HepG2 (cell line): Measurements from ENCODE around the gene ITCH. TPM values are rescaled to one million over a fixed set of nuclear protein-coding genes. Genes with fewer than 3 reads are reported as not detected.

Experiments used
- ARNT2 ChIP-seq: sonication (generic); formaldehyde crosslinking; IDR thresholded peaks from 2 replicates; pipeline ENCODE4 v1.8.0; 2022; ENCODE audit warnings: mild to moderate bottlenecking, low read depth, missing genetic modification reagents, moderate library complexity
- CREBL2 ChIP-seq: sonication (generic); formaldehyde crosslinking; IDR thresholded peaks from 2 replicates; pipeline ENCODE4 v1.8.1; 2023; ENCODE audit warnings: missing genetic modification reagents, mild to moderate bottlenecking, borderline replicate concordance
- FOXA3 ChIP-seq: IDR thresholded peaks from 2 replicates; pipeline ENCODE4 v1.6.1; 2016; ENCODE audit warnings: missing genetic modification reagents, missing compliant biosample characterization
- FOXK2 ChIP-seq: fragments of 450-650 bp; IDR thresholded peaks from 2 replicates; pipeline ENCODE4 v1.6.1; 2016
- IKZF5 ChIP-seq: IDR thresholded peaks from 2 replicates; pipeline ENCODE4 v1.6.1; 2018; ENCODE audit warnings: missing genetic modification reagents, mild to moderate bottlenecking, missing compliant biosample characterization
- IRX3 ChIP-seq: sonication (generic); formaldehyde crosslinking; IDR thresholded peaks from 2 replicates; pipeline ENCODE4 v1.8.1; 2023; ENCODE audit warnings: mild to moderate bottlenecking, low read depth, missing genetic modification reagents, borderline replicate concordance
- KDM5B ChIP-seq: sonication (generic); formaldehyde crosslinking; IDR thresholded peaks from 2 replicates; pipeline ENCODE4 v1.4.0; 2020; ENCODE audit warnings: missing genetic modification reagents, mild to moderate bottlenecking, borderline replicate concordance
- MXI1 ChIP-seq: IDR thresholded peaks from 3 replicates; pipeline ENCODE4 v1.6.1; 2012; ENCODE audit warnings: low read depth, low read length, inconsistent platforms, borderline replicate concordance
- ONECUT2 ChIP-seq: sonication (generic); formaldehyde crosslinking; IDR thresholded peaks from 2 replicates; pipeline ENCODE4 v1.4.0; 2020; ENCODE audit warnings: missing genetic modification reagents
- PBX2 ChIP-seq: IDR thresholded peaks from 2 replicates; pipeline ENCODE4 v1.6.1; 2016; ENCODE audit warnings: control low read depth
- SKIL ChIP-seq: sonication (generic); formaldehyde crosslinking; IDR thresholded peaks from 2 replicates; pipeline ENCODE4 v1.8.0; 2022; ENCODE audit warnings: missing genetic modification reagents, mild to moderate bottlenecking, moderate library complexity, borderline replicate concordance
- SP5 ChIP-seq: IDR thresholded peaks from 2 replicates; pipeline ENCODE4 v1.6.1; 2016; ENCODE audit warnings: low read depth, borderline replicate concordance
- TEF ChIP-seq: sonication (generic); formaldehyde crosslinking; IDR thresholded peaks from 2 replicates; pipeline ENCODE4 v1.5.0; 2020; ENCODE audit warnings: missing genetic modification reagents
- TOPORS ChIP-seq: sonication (generic); formaldehyde crosslinking; IDR thresholded peaks from 2 replicates; pipeline ENCODE4 v1.8.0; 2023; ENCODE audit warnings: mild to moderate bottlenecking, missing genetic modification reagents
- ZNF138 ChIP-seq: sonication (generic); formaldehyde crosslinking; IDR thresholded peaks from 2 replicates; pipeline ENCODE4 v1.5.0; 2020; ENCODE audit warnings: mild to moderate bottlenecking, low read depth, missing genetic modification reagents
- ZNF207 ChIP-seq: fragments of 450-650 bp; IDR thresholded peaks from 2 replicates; pipeline ENCODE4 v1.6.1; 2016; ENCODE audit warnings: antibody characterized with exemption, borderline replicate concordance
- ZNF276 ChIP-seq: sonication (generic); formaldehyde crosslinking; IDR thresholded peaks from 2 replicates; pipeline ENCODE4 v1.4.0; 2020; ENCODE audit warnings: mild to moderate bottlenecking, low read depth, missing genetic modification reagents
- ZNF562 ChIP-seq: sonication (generic); formaldehyde crosslinking; IDR thresholded peaks from 2 replicates; pipeline ENCODE4 v1.8.0; 2022; ENCODE audit warnings: missing genetic modification reagents, borderline replicate concordance
- ZNF564 ChIP-seq: sonication (generic); formaldehyde crosslinking; IDR thresholded peaks from 2 replicates; pipeline ENCODE4 v1.8.1; 2023; ENCODE audit warnings: mild to moderate bottlenecking, missing genetic modification reagents
- ZNF639 ChIP-seq: conservative IDR thresholded peaks from 2 replicates; pipeline ENCODE4 v1.6.1; 2018; ENCODE audit warnings: missing genetic modification reagents
- ZNF850 ChIP-seq: sonication (generic); formaldehyde crosslinking; conservative IDR thresholded peaks from 2 replicates; pipeline ENCODE4 v1.9.0; 2021; ENCODE audit warnings: mild to moderate bottlenecking, missing genetic modification reagents
- polyA plus RNA-seq, 8 experiments: library from polyadenylated mRNA; depleted of rRNA in 3 of 8; stranded (reverse) in 7 of 8; unstranded in 1 of 8; fragments of >200 nt; fragmentation: Illumina TruSeq in 4 of 8; extraction: Trizol in 4 of 8; gene quantifications; 2 replicates each; pipeline versions ENCODE4 v1.2.1 to v1.2.3, GENCODE V29; 2011 to 2016; ENCODE audit warnings: low read depth in 4 of 8, missing spikeins in 1 of 8, mixed read lengths in 1 of 8; ENCODE audit not compliant: insufficient read depth in 1 of 8
- total RNA-seq, 5 experiments: library from RNA; depleted of rRNA; stranded (reverse); fragments of >200 nt; fragmentation: Illumina TruSeq; extraction: Trizol; gene quantifications; 2 replicates each; pipeline ENCODE4 v1.2.3, GENCODE V29; 2016; ENCODE audit warnings: low read depth in 1 of 5

The ITCH gene
- total and polyA plus RNA-seq, 2 of the 13 experiments (the other 11 are each of a cell fraction or from before 2014, with no cell fraction given) = 20.5 to 112 TPM

GRCh38 chr20:34475979-34476736, 113.1 kb downstream of the ITCH start (continued):
- no peak for TF ChIP-seq TEF (CRISPR knock-in tag)
- TF ChIP-seq ZNF562 (CRISPR knock-in tag) = no peak
- TF ChIP-seq SKIL (CRISPR knock-in tag) = no peak
- peak; percentile 43; the same call in 1 of the 2 replicates for TF ChIP-seq KDM5B (CRISPR knock-in tag)
- no peak for TF ChIP-seq FOXK2
- TF ChIP-seq ZNF207 = no peak
- no peak for TF ChIP-seq ZNF850 (CRISPR knock-in tag)
- TF ChIP-seq IRX3 (CRISPR knock-in tag) = no peak
- 0 out of 2 replicates have a peak, but pooled peaks have one; percentile 46 for TF ChIP-seq TOPORS (CRISPR knock-in tag)
- peak; percentile 43 for TF ChIP-seq FOXA3 (CRISPR knock-in tag)
- TF ChIP-seq ONECUT2 (CRISPR knock-in tag) = no peak
- TF ChIP-seq ZNF276 (CRISPR knock-in tag) = peak; percentile 67; the same call in 1 of the 2 replicates
- 0 out of 2 replicates have a peak, but pooled peaks have one; percentile 20 for TF ChIP-seq ZNF639 (CRISPR knock-in tag)
- no peak for TF ChIP-seq SP5 (CRISPR knock-in tag)
- TF ChIP-seq ZNF564 (CRISPR knock-in tag) = no peak
- TF ChIP-seq ZNF138 (CRISPR knock-in tag) = no peak
- no peak for TF ChIP-seq CREBL2
- TF ChIP-seq IKZF5 = no peak
- TF ChIP-seq ARNT2 (CRISPR knock-in tag) = peak; percentile 73
- TF ChIP-seq MXI1 = peak; percentile 50; the same call in 1 of the 3 replicates
- no peak for TF ChIP-seq PBX2 (CRISPR knock-in tag)
